GM12878 (cell line): ENCODE results near the gene PLEKHA7. TPM values are rescaled to one million over a fixed set of nuclear protein-coding genes. Genes with fewer than 3 reads are reported as not detected.

ENCODE experiments used
- ATAC-seq: fragments of 200-7000 bp; cut with Tn5 transposase; 3 replicates; pipeline ENCODE4 v1.9.1; 2020; ENCODE audit warnings: mild to moderate bottlenecking, moderate library complexity
- BruUV-seq: library from RNA; stranded (reverse); fragments of 400-500 nt; replicated peaks from 2 replicates; lab custom pipeline; 2021; lab: Mats Ljungman, UMichigan
- CTCF ChIA-PET: fragments of 300-600 bp; sonication (Branson Sonifier 250); formaldehyde crosslinking; extraction: SDS; loops from one replicate; lab custom pipeline; 2021; ENCODE audit warnings: inconsistent platforms; lab: Yijun Ruan, JAX
- POLR2A ChIA-PET: fragments of 350-600 bp; formaldehyde crosslinking; extraction: SDS; loops from one replicate; lab custom pipeline; 2021; ENCODE audit warnings: inconsistent platforms; lab: Charles Lee
- RAD21 ChIA-PET: fragments of 300-600 bp; sonication (Branson Sonifier 250); formaldehyde crosslinking; loops from one replicate; lab custom pipeline; 2023; ENCODE audit warnings: antibody characterized with exemption; ENCODE audit not compliant: unreplicated experiment; lab: Charles Lee
- SMC1A ChIA-PET: fragments of 300-600 bp; sonication (Branson Sonifier 250); formaldehyde crosslinking; loops from one replicate; lab custom pipeline; 2023; ENCODE audit not compliant: unreplicated experiment, uncharacterized antibody; lab: Charles Lee
- DNase-seq: peaks from one replicate; pipeline ENCODE4 v3.0.0-alpha.2; 2011; ENCODE audit warnings: low read depth, low spot score
- FAIRE-seq: peaks from 3 replicates; lab custom pipeline; 2011; peaks lifted over from hg19 to GRCh38; lab: Jason Lieb, UNC
- H2AFZ ChIP-seq: 2 replicates; pipeline ENCODE4 v1.6.0; 2011; ENCODE audit warnings: low read depth, low read length, control low read depth; ENCODE audit not compliant: control insufficient read depth
- H3K27ac ChIP-seq: 2 replicates; pipeline ENCODE4 v1.5.1; 2011; ENCODE audit warnings: control low read depth; ENCODE audit not compliant: control insufficient read depth, insufficient read depth
- H3K27me3 ChIP-seq, 2 experiments: replicated peaks in 1 of 2; 2 replicates each; pipeline versions ENCODE4 v1.6.0 to v1.6.1; 2011; ENCODE audit warnings: low read length in 1 of 2; ENCODE audit not compliant: control insufficient read depth in 2 of 2, insufficient read depth in 2 of 2
- H3K36me3 ChIP-seq, 2 experiments: 2 replicates each; pipeline ENCODE4 v1.5.1; 2011; ENCODE audit warnings: low read length in 1 of 2; ENCODE audit not compliant: control insufficient read depth in 2 of 2, insufficient read depth in 2 of 2
- H3K4me1 ChIP-seq: 2 replicates; pipeline ENCODE4 v1.6.1; 2011; ENCODE audit warnings: mild to moderate bottlenecking, low read length, moderate library complexity, mixed read lengths; ENCODE audit not compliant: control insufficient read depth, insufficient read depth
- H3K4me2 ChIP-seq: 2 replicates; pipeline ENCODE4 v1.6.0; 2011; ENCODE audit warnings: control low read depth; ENCODE audit not compliant: control insufficient read depth, insufficient read depth
- H3K4me3 ChIP-seq: fragments of 200-600 bp; sonication (generic); 2 replicates; pipeline ENCODE4 v1.5.1; 2016
- H3K79me2 ChIP-seq: 2 replicates; pipeline ENCODE4 v1.6.0; 2011; ENCODE audit warnings: low read length; ENCODE audit not compliant: control insufficient read depth, insufficient read depth
- H3K9ac ChIP-seq: 2 replicates; pipeline ENCODE4 v1.8.0; 2011; ENCODE audit warnings: low read length, control low read depth, mixed read lengths; ENCODE audit not compliant: control insufficient read depth, insufficient read depth
- H3K9me3 ChIP-seq: replicated peaks from 3 replicates; pipeline ENCODE4 v1.5.1; 2011; ENCODE audit warnings: mild to moderate bottlenecking, low read length; ENCODE audit not compliant: control insufficient read depth, insufficient read depth
- H4K20me1 ChIP-seq: 2 replicates; pipeline ENCODE4 v1.6.0; 2011; ENCODE audit not compliant: control insufficient read depth, insufficient read depth
- ATF2 ChIP-seq: IDR thresholded peaks from 2 replicates; pipeline ENCODE4 v1.6.1; 2012; ENCODE audit warnings: low read length, inconsistent platforms
- IKZF2 ChIP-seq, 2 experiments: fragments of 450-650 bp; IDR thresholded peaks; 2 replicates each; pipeline ENCODE4 v1.6.1; 2017; ENCODE audit warnings: mild to moderate bottlenecking in 2 of 2, moderate library complexity in 2 of 2
- NR2C1 ChIP-seq: fragments of 450-650 bp; IDR thresholded peaks from 2 replicates; pipeline ENCODE4 v1.6.1; 2017; ENCODE audit warnings: antibody characterized with exemption, mild to moderate bottlenecking, moderate library complexity
- ZBTB40 ChIP-seq: fragments of 450-650 bp; IDR thresholded peaks from 2 replicates; pipeline ENCODE4 v1.6.1; 2016; ENCODE audit warnings: mild to moderate bottlenecking, moderate library complexity, borderline replicate concordance
- WGBS: methylation state at CpG from one replicate; pipeline ENCODE4 v1.1.6; 2016; ENCODE audit warnings: low lambda C conversion rate; ENCODE audit not compliant: insufficient replicate concordance, insufficient coverage; ENCODE audit errors: missing lambda C conversion rate; 5-methylcytosine and 5-hydroxymethylcytosine counted together
- in situ Hi-C: fragments of 300-500 bp; cut with MboI; formaldehyde crosslinking; loops from 9 replicates; pipeline ENCODE4 v1.14.3; 2018; ENCODE audit warnings: mixed read lengths
- intact Hi-C: fragments of 100-400 bp; cut with micrococcal nuclease; formaldehyde crosslinking; loops from one replicate; pipeline ENCODE4 v1.14.2; 2022; ENCODE audit not compliant: unreplicated experiment
- polyA plus RNA-seq, 11 experiments: library from polyadenylated mRNA; depleted of rRNA in 4 of 11; unstranded in 6 of 11; stranded (reverse) in 5 of 11; fragments of >200 nt; fragmentation: Nextera tagmentation in 4 of 11; fragmentation: Illumina TruSeq in 1 of 11; extraction: Ambion mirVana in 4 of 11; extraction: Trizol in 1 of 11; gene quantifications; 1 replicate in 1 of 11; 2 replicates in 10 of 11; pipeline versions ENCODE4 v1.2.1 to v1.2.3, GENCODE V29; 2011 to 2016; ENCODE audit warnings: inconsistent platforms in 2 of 11, missing spikeins in 2 of 11, low read depth in 1 of 11
- total RNA-seq, 4 experiments: library from RNA; depleted of rRNA in 3 of 4; stranded (reverse); fragments of >200 nt in 3 of 4; fragmentation: Illumina TruSeq in 1 of 4; extraction: Trizol in 1 of 4; gene quantifications; 2 replicates each; pipeline versions ENCODE4 v1.2.1 to v1.2.3, GENCODE V29; 2013 to 2021
- TF ChIP-seq, protein P1 (sequence below): fragments of 450-650 bp; IDR thresholded peaks from 2 replicates; pipeline ENCODE4 v1.6.1; 2017; ENCODE audit warnings: mild to moderate bottlenecking, moderate library complexity

The PLEKHA7 gene
- total and polyA plus RNA-seq, 10 of the 15 experiments (the other 5 are each of a cell fraction or from before 2014, with no cell fraction given) = 0.45 to 5.3 (median 2.1) TPM

DNA sequence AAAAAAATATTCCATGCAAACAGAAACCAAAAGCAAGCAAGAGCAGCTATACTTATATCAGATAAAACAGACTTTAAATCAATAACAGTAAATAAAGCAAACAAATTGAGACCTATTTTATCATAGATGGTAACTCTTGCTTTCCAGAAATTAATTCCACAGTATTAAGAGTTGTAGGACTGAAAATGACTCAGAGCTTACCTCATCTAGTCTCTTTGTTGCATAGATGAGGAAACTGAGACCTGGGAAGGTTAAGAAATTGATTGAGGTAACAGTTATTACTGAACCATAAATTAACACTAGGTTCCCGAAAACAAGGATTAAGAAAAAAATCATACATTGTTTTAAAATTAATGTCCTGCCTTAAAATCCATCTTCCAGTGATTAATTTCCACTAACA, 123.8 kb downstream of the PLEKHA7 start:
- ChIA-PET POLR2A (interaction anchor here (1.1 kb wide), 1 partner anchor 22 kb away, joined by 3 read pairs; no protein-coding TSS in a partner anchor), RAD21 (interaction anchor here (2.4 kb wide), 1 partner anchor 9 kb away, joined by 6 read pairs; no protein-coding TSS in a partner anchor), SMC1A (interaction anchor here (0.7 to 3.5 kb wide), 6 partner anchors 8 to 83 kb away, joined by 3 to 18 read pairs (median 4); no protein-coding TSS in a partner anchor)
- no TSS peak for BruUV-seq
- no peak overlapping the region for H3K4me2 ChIP-seq
- H2AFZ ChIP-seq = no peak overlapping the region
- TF ChIP-seq ATF2 (no peak), ZBTB40 (no peak), IKZF2 (IDR thresholded peaks at IDR 0.05) (no peak), NR2C1 (no peak)
- TF ChIP-seq, protein P1, sequence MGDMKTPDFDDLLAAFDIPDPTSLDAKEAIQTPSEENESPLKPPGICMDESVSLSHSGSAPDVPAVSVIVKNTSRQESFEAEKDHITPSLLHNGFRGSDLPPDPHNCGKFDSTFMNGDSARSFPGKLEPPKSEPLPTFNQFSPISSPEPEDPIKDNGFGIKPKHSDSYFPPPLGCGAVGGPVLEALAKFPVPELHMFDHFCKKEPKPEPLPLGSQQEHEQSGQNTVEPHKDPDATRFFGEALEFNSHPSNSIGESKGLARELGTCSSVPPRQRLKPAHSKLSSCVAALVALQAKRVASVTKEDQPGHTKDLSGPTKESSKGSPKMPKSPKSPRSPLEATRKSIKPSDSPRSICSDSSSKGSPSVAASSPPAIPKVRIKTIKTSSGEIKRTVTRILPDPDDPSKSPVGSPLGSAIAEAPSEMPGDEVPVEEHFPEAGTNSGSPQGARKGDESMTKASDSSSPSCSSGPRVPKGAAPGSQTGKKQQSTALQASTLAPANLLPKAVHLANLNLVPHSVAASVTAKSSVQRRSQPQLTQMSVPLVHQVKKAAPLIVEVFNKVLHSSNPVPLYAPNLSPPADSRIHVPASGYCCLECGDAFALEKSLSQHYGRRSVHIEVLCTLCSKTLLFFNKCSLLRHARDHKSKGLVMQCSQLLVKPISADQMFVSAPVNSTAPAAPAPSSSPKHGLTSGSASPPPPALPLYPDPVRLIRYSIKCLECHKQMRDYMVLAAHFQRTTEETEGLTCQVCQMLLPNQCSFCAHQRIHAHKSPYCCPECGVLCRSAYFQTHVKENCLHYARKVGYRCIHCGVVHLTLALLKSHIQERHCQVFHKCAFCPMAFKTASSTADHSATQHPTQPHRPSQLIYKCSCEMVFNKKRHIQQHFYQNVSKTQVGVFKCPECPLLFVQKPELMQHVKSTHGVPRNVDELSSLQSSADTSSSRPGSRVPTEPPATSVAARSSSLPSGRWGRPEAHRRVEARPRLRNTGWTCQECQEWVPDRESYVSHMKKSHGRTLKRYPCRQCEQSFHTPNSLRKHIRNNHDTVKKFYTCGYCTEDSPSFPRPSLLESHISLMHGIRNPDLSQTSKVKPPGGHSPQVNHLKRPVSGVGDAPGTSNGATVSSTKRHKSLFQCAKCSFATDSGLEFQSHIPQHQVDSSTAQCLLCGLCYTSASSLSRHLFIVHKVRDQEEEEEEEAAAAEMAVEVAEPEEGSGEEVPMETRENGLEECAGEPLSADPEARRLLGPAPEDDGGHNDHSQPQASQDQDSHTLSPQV = no peak
- TF ChIP-seq, all 136 proteins: peak for 0
- no peaks in the 10 kb centered on the region for H3K79me2 ChIP-seq
- no peak overlapping the region for H3K4me3 ChIP-seq
- H3K27ac ChIP-seq = no peak overlapping the region
- no peaks in the 10 kb centered on the region for H3K27me3 ChIP-seq
- no peaks in the 10 kb centered on the region for H4K20me1 ChIP-seq
- in situ Hi-C loops (no loop called here), intact Hi-C loops (no loop called here)
- CTCF ChIA-PET = interaction anchor here (1.2 to 2.2 kb wide), 2 partner anchors 9 to 172 kb away, joined by 4 to 5 read pairs; no protein-coding TSS in a partner anchor
- no peaks in the 10 kb centered on the region for H3K9me3 ChIP-seq
- no peak for FAIRE-seq
- no peak overlapping the region for H3K9ac ChIP-seq
- H3K36me3 ChIP-seq = no peaks in the 10 kb centered on the region
- DNase-seq = no peak
- ATAC-seq = no peak
- WGBS = 48% methylated on average over 1 of the region's 1 CpG
- no peaks in the 10 kb centered on the region for H3K4me1 ChIP-seq
